ENCODE data around the gene RANGAP1. TPM values are rescaled to one million over a fixed set of nuclear protein-coding genes. Genes with fewer than 3 reads are reported as not detected.

Gene RANGAP1
- total and polyA plus RNA-seq, 7 experiments from 2014 or later: 22.8 to 122 (median 66.5) TPM

DNA sequence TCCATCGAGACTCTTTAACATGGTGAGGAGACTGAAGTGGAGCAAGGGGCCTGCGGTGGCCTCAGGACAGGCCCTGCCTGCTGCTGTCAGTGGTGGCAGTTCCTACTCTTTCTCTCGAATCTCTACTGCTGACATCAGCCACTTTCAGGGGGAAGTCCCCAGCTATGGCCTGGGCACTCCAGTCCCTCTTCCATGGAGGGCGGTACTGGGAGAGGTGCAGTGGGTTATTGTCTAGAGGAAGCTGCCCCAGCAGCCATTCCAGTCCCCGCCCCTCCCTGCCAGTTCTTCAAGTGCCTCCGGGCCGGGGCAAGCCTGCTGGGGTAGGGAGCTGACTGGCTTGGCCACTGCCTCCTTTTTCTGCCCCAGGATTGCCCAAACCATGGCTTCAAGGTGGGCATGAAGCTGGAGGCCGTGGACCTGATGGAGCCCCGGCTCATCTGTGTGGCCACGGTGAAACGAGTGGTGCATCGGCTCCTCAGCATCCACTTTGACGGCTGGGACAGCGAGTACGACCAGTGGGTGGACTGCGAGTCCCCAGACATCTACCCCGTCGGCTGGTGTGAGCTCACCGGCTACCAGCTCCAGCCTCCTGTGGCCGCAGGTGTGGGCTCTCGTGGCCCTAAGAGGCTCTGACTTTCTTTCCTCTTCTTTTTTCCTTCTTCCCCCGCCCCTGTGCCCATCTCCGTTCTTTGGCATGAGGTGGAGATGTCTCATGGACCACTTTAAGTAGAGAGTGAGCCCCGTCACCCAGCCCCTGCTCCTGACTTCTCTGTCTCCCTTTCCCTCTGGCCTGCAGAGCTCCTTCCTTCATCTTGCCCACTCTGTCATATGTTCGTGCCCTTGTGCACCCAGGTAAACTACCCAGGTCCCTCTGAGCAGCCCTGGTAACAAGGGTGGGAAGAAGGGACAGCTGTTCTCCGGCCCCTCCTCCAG lies 59.0 kb downstream of the RANGAP1 start:
- no peak overlapping the region for H3K4me3 Mint-ChIP-seq
- no peak overlapping the region for H3K4me3 ChIP-seq (ENCODE audit: low read length)
- ATAC-seq (no peak), DNase-seq (no peak)
- no peaks in the 10 kb centered on the region for H3K9me3 ChIP-seq (ENCODE audit: control insufficient read depth in 2 of 3, low read length in 3 of 3)
- intact Hi-C loops (cut with micrococcal nuclease): no loop called here
- H3K9me3 Mint-ChIP-seq: no peaks in the 10 kb centered on the region
- peaks cover 4 to 27% (median 7%) of the 10 kb centered on the region in 5 donors for H3K36me3 Mint-ChIP-seq
- POLR2A ChIA-PET: interaction anchor here (1.6 kb wide), 1 partner anchor 9 kb away, joined by 3 read pairs; no protein-coding TSS in a partner anchor
- no peak overlapping the region for H3K27ac Mint-ChIP-seq
- H3K27me3 ChIP-seq (ENCODE audit: control insufficient read depth in 2 of 2, insufficient read depth in 2 of 2, low read length in 2 of 2): no peaks in the 10 kb centered on the region
- no peak overlapping the region for H3K27ac ChIP-seq (ENCODE audit: low read depth, low read length)
- H3K4me1 ChIP-seq (ENCODE audit: control insufficient read depth in 2 of 2, insufficient read depth in 2 of 2, low read length in 2 of 2): no peaks in the 10 kb centered on the region
- no peaks in the 10 kb centered on the region for H3K27me3 Mint-ChIP-seq
- H3K4me1 Mint-ChIP-seq: no peaks in the 10 kb centered on the region
- CTCF ChIA-PET: no interaction called here
- H3K36me3 ChIP-seq (ENCODE audit: control insufficient read depth in 2 of 3, insufficient read depth in 3 of 3, low read length in 3 of 3): peaks cover 0 to 90% (median 22%) of the 10 kb centered on the region in 3 experiments

GRCh38 chr22:41223535-41223934 lies 62.5 kb downstream of the RANGAP1 start:
- Histone ChIP-seq H3K36me3 (ENCODE audit: control insufficient read depth in 2 of 3, insufficient read depth in 3 of 3, low read length in 3 of 3) (peaks cover 0 to 91% (median 22%) of the 10 kb centered on the region in 3 experiments), H3K27ac (ENCODE audit: low read depth, low read length) (no peak overlapping the region), H3K4me3 (ENCODE audit: low read length) (no peak overlapping the region), H3K27me3 (ENCODE audit: control insufficient read depth in 2 of 2, insufficient read depth in 2 of 2, low read length in 2 of 2) (no peaks in the 10 kb centered on the region), H3K4me1 (ENCODE audit: control insufficient read depth in 2 of 2, insufficient read depth in 2 of 2, low read length in 2 of 2) (no peaks in the 10 kb centered on the region), H3K9me3 (ENCODE audit: control insufficient read depth in 2 of 3, low read length in 3 of 3) (no peaks in the 10 kb centered on the region)
- CTCF ChIA-PET: no interaction called here
- Mint-ChIP-seq H3K36me3 (peaks cover 7 to 37% (median 11%) of the 10 kb centered on the region in 5 donors), H3K27ac (no peak overlapping the region), H3K9me3 (no peaks in the 10 kb centered on the region), H3K4me1 (peaks cover 0 to 6% (median 0%) of the 10 kb centered on the region in 7 donors), H3K27me3 (no peaks in the 10 kb centered on the region), H3K4me3 (no peak overlapping the region)
- DNase-seq (no peak), ATAC-seq (no peak)
- POLR2A ChIA-PET: interaction anchor here (0.6 kb wide), 1 partner anchor 11 kb away, joined by 4 read pairs; no protein-coding TSS in a partner anchor
- intact Hi-C loops (cut with micrococcal nuclease): no loop called here

- H3K36me3 Mint-ChIP-seq: peaks cover 7 to 37% (median 11%) of the 10 kb centered on the region in 5 donors
- peaks cover 0 to 87% (median 18%) of the 10 kb centered on the region in 3 experiments for H3K36me3 ChIP-seq (ENCODE audit: control insufficient read depth in 2 of 3, insufficient read depth in 3 of 3, low read length in 3 of 3)
- POLR2A ChIA-PET: interaction anchor here (0.6 kb wide), 1 partner anchor 11 kb away, joined by 4 read pairs; no protein-coding TSS in a partner anchor
Observed at GRCh38 chr22:41222846-41223507, 63.0 kb downstream of the RANGAP1 start.

GRCh38 chr22:41217553-41218157 lies 68.3 kb downstream of the RANGAP1 start:
- H3K9me3 Mint-ChIP-seq: no peaks in the 10 kb centered on the region
- H3K4me1 Mint-ChIP-seq: peaks cover 15 to 33% (median 19%) of the 10 kb centered on the region in 7 donors
- Histone ChIP-seq H3K9me3 (ENCODE audit: control insufficient read depth in 2 of 3, low read length in 3 of 3) (no peaks in the 10 kb centered on the region), H3K4me1 (ENCODE audit: control insufficient read depth in 2 of 2, insufficient read depth in 2 of 2, low read length in 2 of 2) (peaks cover 4 to 14% of the 10 kb centered on the region in 2 donors), H3K27ac (ENCODE audit: low read depth, low read length) (peak overlapping the region; percentile 47), H3K27me3 (ENCODE audit: control insufficient read depth in 2 of 2, insufficient read depth in 2 of 2, low read length in 2 of 2) (no peaks in the 10 kb centered on the region), H3K36me3 (ENCODE audit: control insufficient read depth in 2 of 3, insufficient read depth in 3 of 3, low read length in 3 of 3) (peaks cover 5 to 64% (median 11%) of the 10 kb centered on the region in 3 experiments), H3K4me3 (ENCODE audit: low read length) (no peak overlapping the region)
- ChIA-PET POLR2A (interaction anchor here (0.8 to 1.6 kb wide), 2 partner anchors 10 to 20 kb away, joined by 3 to 9 read pairs; no protein-coding TSS in a partner anchor), CTCF (interaction anchor here (0.5 to 0.6 kb wide), 2 partner anchors 395 to 707 kb away, joined by 5 to 9 read pairs; no protein-coding TSS in a partner anchor)
- peaks cover 3 to 43% (median 24%) of the 10 kb centered on the region in 5 donors for H3K36me3 Mint-ChIP-seq
- peak in 8 of 9 donors; percentile 24 to 50 (median 41) for DNase-seq
- intact Hi-C loops (cut with micrococcal nuclease): loop anchor here (1.0 kb wide), 2 partner anchors 12 to 126 kb away; partner anchors contain the start of gene L3MBTL2 (in 2 of the 2)
- H3K27me3 Mint-ChIP-seq: no peaks in the 10 kb centered on the region
- peak; percentile 97 for ATAC-seq
- H3K27ac Mint-ChIP-seq: peak overlapping the region in 8 of 9 donors; percentile 32 to 89 (median 63)
- H3K4me3 Mint-ChIP-seq: peak overlapping the region; percentile 20 to 76 (median 61)

More at GRCh38 chr22:41222846-41223507, 63.0 kb downstream of the RANGAP1 start:
- Mint-ChIP-seq H3K27me3 (no peaks in the 10 kb centered on the region), H3K4me3 (no peak overlapping the region), H3K27ac (peak overlapping the region in 3 of 9 donors; percentile 17 to 38 (median 32)), H3K9me3 (no peaks in the 10 kb centered on the region), H3K4me1 (peaks cover 1 to 9% (median 3%) of the 10 kb centered on the region in 7 donors)
- intact Hi-C loops (cut with micrococcal nuclease): no loop called here
- DNase-seq (no peak), ATAC-seq (no peak)
- CTCF ChIA-PET: no interaction called here
- Histone ChIP-seq H3K27me3 (ENCODE audit: control insufficient read depth in 2 of 2, insufficient read depth in 2 of 2, low read length in 2 of 2) (no peaks in the 10 kb centered on the region), H3K27ac (ENCODE audit: low read depth, low read length) (no peak overlapping the region), H3K4me1 (ENCODE audit: control insufficient read depth in 2 of 2, insufficient read depth in 2 of 2, low read length in 2 of 2) (peaks cover 0 to 4% of the 10 kb centered on the region in 2 donors), H3K9me3 (ENCODE audit: control insufficient read depth in 2 of 3, low read length in 3 of 3) (no peaks in the 10 kb centered on the region), H3K4me3 (ENCODE audit: low read length) (no peak overlapping the region)

DNA sequence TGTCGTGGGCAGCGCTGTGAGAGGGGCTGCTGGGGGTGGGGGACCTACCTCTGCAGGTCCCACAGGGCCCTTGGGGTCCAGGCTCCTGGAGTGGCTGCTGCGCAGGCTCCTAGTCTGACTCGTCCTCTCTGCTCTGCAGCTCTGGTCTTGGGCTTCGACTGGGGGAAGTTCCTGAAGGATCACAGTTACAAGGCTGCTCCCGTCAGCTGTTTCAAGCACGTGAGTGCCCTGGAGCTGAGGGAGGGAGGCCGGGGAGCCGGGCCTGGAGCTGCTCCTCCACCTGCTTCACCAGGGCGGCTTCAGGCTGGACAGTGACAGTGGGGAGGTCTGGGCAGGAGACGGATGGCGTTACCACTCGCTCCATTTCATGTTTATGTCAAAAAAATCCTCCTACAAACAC lies 69.0 kb downstream of the RANGAP1 start:
- peak overlapping the region in 3 of 10 donors; percentile 20 to 78 (median 62) for H3K4me3 Mint-ChIP-seq
- H3K27me3 Mint-ChIP-seq: no peaks in the 10 kb centered on the region
- no peaks in the 10 kb centered on the region for H3K9me3 ChIP-seq (ENCODE audit: control insufficient read depth in 2 of 3, low read length in 3 of 3)
- H3K36me3 ChIP-seq (ENCODE audit: control insufficient read depth in 2 of 3, insufficient read depth in 3 of 3, low read length in 3 of 3): peaks cover 5 to 64% (median 11%) of the 10 kb centered on the region in 3 experiments
- ATAC-seq (no peak), DNase-seq (no peak)
- H3K27ac Mint-ChIP-seq: peak overlapping the region in 4 of 9 donors; percentile 32 to 89 (median 48)
- H3K4me1 ChIP-seq (ENCODE audit: control insufficient read depth in 2 of 2, insufficient read depth in 2 of 2, low read length in 2 of 2): peaks cover 4 to 14% of the 10 kb centered on the region in 2 donors
- ChIA-PET CTCF (no interaction called here), POLR2A (interaction anchor here (0.8 to 1.6 kb wide), 2 partner anchors 11 to 21 kb away, joined by 3 to 9 read pairs; no protein-coding TSS in a partner anchor)
- no peak overlapping the region for H3K4me3 ChIP-seq (ENCODE audit: low read length)
- intact Hi-C loops (cut with micrococcal nuclease): loop anchor here (1.0 kb wide), 2 partner anchors 12 to 126 kb away; partner anchors contain the start of gene L3MBTL2 (in 2 of the 2)
- no peaks in the 10 kb centered on the region for H3K9me3 Mint-ChIP-seq
- H3K36me3 Mint-ChIP-seq: peaks cover 3 to 43% (median 26%) of the 10 kb centered on the region in 5 donors
- H3K27ac ChIP-seq (ENCODE audit: low read depth, low read length): peak overlapping the region; percentile 47
- no peaks in the 10 kb centered on the region for H3K27me3 ChIP-seq (ENCODE audit: control insufficient read depth in 2 of 2, insufficient read depth in 2 of 2, low read length in 2 of 2)
- H3K4me1 Mint-ChIP-seq: peaks cover 15 to 33% (median 19%) of the 10 kb centered on the region in 7 donors

- Mint-ChIP-seq H3K9me3 (no peaks in the 10 kb centered on the region), H3K27me3 (no peaks in the 10 kb centered on the region), H3K4me3 (peak overlapping the region in 1 of 10 donors; percentile 78), H3K4me1 (peaks cover 15 to 33% (median 19%) of the 10 kb centered on the region in 7 donors), H3K36me3 (peaks cover 0 to 38% (median 25%) of the 10 kb centered on the region in 5 donors), H3K27ac (peak overlapping the region in 1 of 9 donors; percentile 89)
- ChIA-PET POLR2A (no interaction called here), CTCF (interaction anchor here (0.6 kb wide), 1 partner anchor 450 kb away, joined by 3 read pairs; no protein-coding TSS in a partner anchor)
- H3K27me3 ChIP-seq (ENCODE audit: control insufficient read depth in 2 of 2, insufficient read depth in 2 of 2, low read length in 2 of 2): no peaks in the 10 kb centered on the region
- no peak overlapping the region for H3K4me3 ChIP-seq (ENCODE audit: low read length)
- H3K4me1 ChIP-seq (ENCODE audit: control insufficient read depth in 2 of 2, insufficient read depth in 2 of 2, low read length in 2 of 2): peaks cover 4 to 14% of the 10 kb centered on the region in 2 donors
- H3K27ac ChIP-seq (ENCODE audit: low read depth, low read length): no peak overlapping the region
- peaks cover 5 to 59% (median 11%) of the 10 kb centered on the region in 3 experiments for H3K36me3 ChIP-seq (ENCODE audit: control insufficient read depth in 2 of 3, insufficient read depth in 3 of 3, low read length in 3 of 3)
- H3K9me3 ChIP-seq (ENCODE audit: control insufficient read depth in 2 of 3, low read length in 3 of 3): no peaks in the 10 kb centered on the region
- DNase-seq (no peak), ATAC-seq (no peak)
- intact Hi-C loops (cut with micrococcal nuclease): no loop called here
Observed at GRCh38 chr22:41215926-41216325, 70.1 kb downstream of the RANGAP1 start.

Measured in naive thymus-derived CD4-positive, alpha-beta T cell (primary cell).